ENCODE results near the gene COL8A1.

COL8A1 gene

DNA sequence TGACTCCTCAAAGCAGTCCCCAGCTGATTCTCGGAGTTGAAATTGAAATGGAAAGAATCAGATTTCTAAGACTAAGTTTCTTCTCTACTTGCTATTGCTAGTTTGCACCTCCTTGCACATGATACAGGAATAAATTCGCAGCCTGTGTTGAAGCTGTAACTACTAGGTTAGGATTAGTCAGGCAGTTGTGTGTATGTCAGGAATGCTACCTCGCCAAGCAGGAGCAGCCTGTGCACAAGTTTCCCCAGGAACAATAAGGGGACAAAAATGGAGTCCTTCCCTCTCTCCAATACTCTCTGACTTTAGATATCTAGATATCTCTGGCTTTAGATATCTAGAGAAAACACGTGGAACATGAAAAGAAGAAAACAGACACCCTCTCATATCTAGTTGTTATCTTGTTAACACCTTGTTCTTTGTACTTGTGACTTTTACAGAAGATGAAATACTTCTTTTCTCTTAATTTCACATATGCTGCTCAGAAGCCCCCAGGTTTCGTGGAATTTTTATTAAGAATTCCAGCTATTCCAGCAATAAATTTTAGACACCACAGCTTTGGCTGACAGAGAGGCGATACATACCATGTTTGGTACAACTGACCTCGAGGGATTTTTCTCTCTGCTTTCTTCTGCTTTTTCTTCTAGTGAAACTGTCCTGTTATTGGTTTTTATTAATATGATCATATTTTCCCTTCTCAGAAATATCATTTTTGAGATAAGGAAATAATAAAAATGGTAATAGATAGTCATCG lies 123.2 kb downstream of the COL8A1 start:
- DNase-seq (ENCODE audit: low read depth) = no peak

- no peak for DNase-seq (ENCODE audit: low read depth)
Observed at GRCh38 chr3:99762901-99763300, 124.5 kb downstream of the COL8A1 start.

- DNase-seq (ENCODE audit: low read depth) = no peak
Observed at GRCh38 chr3:99764377-99764776, 126.0 kb downstream of the COL8A1 start.

DNA sequence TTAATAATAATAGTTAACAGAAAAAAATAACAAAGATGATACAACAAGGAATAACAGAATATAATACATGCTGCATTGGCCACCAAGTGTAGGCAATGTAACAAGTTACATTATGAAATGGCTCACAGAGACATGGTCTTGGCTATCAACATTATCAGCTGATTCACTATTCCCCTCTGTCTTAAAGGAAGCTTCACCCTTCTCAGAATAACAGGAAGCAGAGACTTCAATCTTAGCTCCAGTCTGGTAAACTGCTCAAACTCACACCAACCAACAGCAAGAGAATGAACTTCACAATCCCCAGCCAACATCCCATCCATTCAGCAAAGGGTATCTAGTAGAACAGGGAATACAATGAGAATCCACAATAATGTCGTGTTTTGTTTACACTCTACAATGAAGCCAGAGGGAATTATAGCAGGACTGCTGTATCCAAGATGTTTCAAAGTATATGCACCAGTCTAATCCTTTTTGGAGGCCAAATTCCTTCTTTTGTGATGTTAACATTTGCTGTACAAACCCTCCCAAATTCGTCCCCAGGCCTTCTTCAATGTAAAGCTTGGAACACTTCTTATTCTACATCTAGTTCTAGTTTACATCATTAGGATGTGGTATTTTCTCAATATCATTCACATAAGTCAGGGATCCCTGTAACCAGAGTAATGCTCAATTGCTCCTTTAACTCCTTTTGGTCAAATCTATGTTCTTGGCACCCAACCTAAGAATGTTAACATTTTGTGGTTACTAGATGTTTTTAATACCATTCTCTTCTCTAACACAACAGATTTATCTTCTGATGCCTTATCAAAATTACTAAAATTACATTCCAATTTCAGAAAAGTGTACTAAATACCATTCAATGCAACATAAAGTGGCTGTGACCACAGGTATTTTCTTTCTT lies 126.9 kb downstream of the COL8A1 start:
- DNase-seq (ENCODE audit: low read depth) = no peak

- no peak for DNase-seq (ENCODE audit: low read depth)
Observed at GRCh38 chr3:99767291-99767690, 128.9 kb downstream of the COL8A1 start.

GRCh38 chr3:99768126-99768525 lies 129.7 kb downstream of the COL8A1 start:
- no peak for DNase-seq (ENCODE audit: low read depth)

DNA sequence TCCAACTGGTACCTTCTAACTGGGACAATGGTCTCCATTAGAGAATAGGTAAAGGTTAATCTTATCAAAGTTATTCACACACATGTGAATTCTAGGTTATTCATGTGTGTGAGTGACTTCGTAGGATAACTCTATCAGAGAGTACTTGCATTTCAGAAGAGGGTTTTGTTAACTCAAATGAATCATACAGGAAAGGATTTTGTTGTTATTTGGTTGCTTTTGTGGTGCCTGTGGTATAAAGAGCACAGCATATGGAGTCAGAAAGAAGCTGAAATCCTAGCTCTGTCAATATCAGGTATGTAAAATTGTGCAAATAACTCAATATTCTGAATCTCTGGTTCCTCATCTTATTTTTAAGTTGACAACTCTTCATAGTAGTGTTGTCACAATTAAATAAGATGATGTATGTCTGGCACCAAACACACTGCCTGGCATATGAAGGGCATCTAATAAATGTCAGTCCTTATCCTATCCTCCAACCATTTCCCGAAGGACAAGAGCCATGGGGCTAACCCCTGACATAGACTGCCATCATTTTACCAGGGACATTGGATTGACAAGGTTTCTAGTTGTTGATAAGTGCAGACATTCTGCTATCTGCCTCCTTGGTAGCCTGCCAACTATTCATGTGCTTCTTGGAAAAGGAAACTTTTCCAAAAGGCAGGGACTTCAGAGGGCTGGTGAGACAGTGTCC lies 130.6 kb downstream of the COL8A1 start:
- DNase-seq (ENCODE audit: low read depth) = no peak

GRCh38 chr3:99772171-99772570 lies 133.8 kb downstream of the COL8A1 start:
- DNase-seq (ENCODE audit: low read depth) = no peak

DNA sequence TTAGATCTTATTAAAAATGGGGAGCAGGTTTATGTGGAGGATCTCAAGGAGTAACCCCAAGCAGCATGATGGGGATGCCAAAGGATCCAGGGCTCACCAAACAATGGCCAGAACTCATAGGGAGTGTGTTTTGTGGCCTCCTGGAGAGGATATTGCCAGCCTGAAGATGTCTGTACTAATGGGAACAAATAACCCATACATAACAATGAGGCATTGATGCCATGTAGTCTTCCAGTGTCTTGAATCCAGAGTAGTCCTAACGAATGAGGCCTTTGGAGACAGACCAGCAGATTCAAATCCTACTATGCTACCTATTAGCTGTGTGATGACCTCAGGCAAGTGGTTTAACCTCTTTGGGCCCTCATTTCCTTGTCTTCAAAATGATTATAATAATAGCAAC lies 134.3 kb downstream of the COL8A1 start:
- no peak for DNase-seq (ENCODE audit: low read depth)

GRCh38 chr3:99774467-99774866 lies 136.1 kb downstream of the COL8A1 start:
- DNase-seq (ENCODE audit: low read depth) = no peak

- no peak for DNase-seq (ENCODE audit: low read depth)
Observed at GRCh38 chr3:99776516-99777209, 138.3 kb downstream of the COL8A1 start.

GRCh38 chr3:99777210-99777549 lies 138.8 kb downstream of the COL8A1 start:
- DNase-seq (ENCODE audit: low read depth) = no peak

- DNase-seq (ENCODE audit: low read depth) = no peak
Observed at GRCh38 chr3:99777708-99778107, 139.3 kb downstream of the COL8A1 start.

DNA sequence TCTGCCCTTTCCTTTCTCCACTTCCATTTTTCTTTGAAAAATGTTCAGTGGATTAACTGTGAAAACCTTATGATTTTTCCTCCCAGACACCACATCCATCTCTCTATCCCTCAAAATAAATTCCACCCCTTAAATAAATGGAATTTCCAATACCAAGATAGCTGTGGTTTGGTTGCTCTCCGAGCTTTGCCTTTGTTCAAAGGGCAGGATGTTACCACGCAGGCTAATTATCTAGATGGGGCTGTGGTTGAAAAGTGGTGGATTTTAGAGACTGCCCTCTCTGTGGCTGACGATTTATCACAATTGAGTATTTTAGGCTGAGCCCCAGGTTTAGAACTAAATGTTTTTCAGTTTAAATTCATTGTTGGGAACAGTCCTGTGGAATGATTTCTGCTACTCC lies 142.4 kb downstream of the COL8A1 start:
- no peak for DNase-seq (ENCODE audit: low read depth)

GRCh38 chr3:99781761-99782160 lies 143.4 kb downstream of the COL8A1 start:
- DNase-seq (ENCODE audit: low read depth) = no peak

DNA sequence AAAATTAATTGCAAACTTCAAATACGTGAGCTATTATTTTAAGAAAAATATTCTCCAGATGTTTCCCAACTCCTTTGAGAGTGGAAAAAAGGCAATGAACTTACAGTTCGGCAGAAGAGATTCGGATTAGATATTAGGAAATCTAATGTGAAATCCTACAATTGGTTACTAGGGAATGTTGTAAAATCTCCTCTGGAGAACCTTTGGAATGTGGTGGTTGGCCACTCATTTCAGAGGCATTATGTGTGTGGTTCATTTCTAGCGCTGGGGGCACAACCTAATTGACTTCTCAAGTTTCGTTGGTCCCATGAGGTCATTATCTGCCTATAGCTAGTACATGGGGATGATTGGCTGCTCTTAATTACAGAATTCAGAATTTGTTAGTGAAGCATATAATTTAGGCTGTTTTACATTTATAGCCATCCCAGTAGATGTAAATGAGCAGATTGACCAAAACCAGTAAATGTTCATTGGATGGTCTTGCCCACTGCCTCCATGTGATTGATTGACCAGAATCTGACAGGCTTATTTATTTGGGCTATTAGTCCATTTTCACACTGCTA lies 144.7 kb downstream of the COL8A1 start:
- no peak for DNase-seq (ENCODE audit: low read depth)

DNA sequence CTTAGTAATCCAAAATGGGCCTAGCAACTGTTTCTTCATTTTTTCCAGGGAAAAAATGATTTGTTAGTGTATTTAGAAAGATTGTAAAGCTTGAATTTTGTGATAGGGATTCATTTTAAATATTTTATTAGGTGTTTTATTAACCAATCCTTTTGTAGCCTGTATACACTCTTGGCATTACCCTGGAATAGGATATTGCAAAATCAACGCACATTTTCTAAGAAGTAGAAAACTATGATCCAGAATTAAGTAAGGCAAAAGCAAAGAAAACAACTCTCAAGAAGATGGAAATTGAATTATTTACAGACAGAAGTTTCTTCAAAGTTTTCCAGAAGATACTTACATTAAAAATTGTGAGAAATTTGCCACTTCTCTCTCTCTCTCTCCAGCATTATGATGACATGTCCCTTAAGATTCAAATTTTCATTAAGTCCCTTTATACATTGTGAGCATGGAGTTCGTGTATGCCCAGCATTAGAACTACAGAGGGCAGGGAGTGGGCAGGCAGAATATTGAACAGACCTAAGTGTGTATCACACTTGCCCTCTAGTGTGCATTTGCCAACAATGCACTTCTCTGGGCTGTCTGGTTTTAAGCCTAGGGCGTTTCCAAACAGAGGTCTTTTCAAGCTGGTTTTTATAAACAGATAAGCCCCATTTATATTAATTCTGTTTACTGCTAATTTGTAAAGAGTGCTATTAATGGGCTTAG lies 150.8 kb downstream of the COL8A1 start:
- DNase-seq (ENCODE audit: low read depth) = no peak

DNA sequence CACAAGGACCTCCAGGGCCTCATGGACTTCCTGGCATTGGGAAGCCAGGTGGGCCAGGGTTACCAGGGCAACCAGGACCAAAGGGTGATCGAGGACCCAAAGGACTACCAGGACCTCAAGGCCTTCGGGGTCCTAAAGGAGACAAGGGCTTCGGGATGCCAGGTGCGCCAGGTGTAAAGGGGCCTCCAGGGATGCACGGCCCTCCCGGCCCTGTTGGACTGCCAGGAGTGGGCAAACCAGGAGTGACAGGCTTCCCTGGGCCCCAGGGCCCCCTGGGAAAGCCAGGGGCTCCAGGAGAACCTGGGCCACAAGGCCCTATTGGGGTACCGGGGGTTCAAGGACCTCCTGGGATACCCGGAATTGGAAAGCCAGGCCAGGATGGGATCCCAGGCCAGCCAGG lies 156.1 kb downstream of the COL8A1 start:
- DNase-seq (ENCODE audit: low read depth) = no peak

- no peak for DNase-seq (ENCODE audit: low read depth)
Observed at GRCh38 chr3:99795573-99795972, 157.2 kb downstream of the COL8A1 start.

DNA sequence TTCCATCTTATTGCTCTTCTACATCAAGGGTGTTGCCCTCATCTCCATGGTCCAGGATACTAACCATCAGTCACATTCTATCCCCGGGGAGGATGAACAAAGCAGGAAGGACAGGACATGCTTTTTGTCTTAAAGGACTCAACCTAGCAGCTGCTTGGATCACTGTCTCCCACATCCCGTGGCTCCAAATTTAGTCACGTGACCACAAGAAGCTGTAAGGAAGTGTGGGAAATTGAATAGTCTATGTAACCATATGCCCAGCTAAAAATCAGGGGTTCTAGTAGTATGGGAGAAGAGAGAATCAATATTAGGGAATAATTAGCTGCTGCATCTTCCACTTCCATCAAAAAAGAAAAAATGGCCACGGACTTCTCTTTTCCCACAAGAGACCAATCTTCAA lies 161.0 kb downstream of the COL8A1 start:
- DNase-seq (ENCODE audit: low read depth) = no peak

DNA sequence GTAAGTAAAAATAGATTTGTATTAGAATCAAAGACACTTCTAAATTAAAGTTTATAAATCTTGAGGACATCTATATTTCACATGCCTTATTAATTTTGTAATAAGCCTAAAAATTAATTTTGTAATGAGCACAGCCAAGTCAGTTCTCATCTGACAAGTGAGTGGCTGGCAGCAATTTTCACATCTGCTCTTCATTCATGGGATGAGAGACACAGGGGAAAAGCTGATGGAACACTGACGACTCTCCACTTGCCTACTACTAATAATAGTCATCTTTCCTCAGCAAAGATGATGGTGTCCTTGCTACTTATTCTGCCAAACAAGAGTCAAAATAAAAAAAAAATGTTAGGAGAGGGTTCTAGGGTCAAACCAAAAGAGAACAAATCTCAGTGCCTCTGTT lies 164.9 kb downstream of the COL8A1 start:
- no peak for DNase-seq (ENCODE audit: low read depth)

Data from stimulated activated CD8-positive, alpha-beta memory T cell treated with anti-CD3 and anti-CD28 coated beads, Interleukin-15, amount 100 ng/mL, for 24 hours (primary cell).